Suprapubic skin (tissue), 4 donors: ENCODE data around the gene EPS15. TPM values are rescaled to one million over a fixed set of nuclear protein-coding genes. Genes with fewer than 3 reads are reported as not detected.

Experiments used
- DNase-seq, 2 donors: peaks; one replicate each; pipeline ENCODE4 v3.0.0-alpha.2; 2019; ENCODE audit warnings: low spot score in 2 of 2
- H3K27ac ChIP-seq: fragments of 200-600 bp; sonication (generic); one replicate; pipeline ENCODE4 v1.5.1; 2019
- H3K27me3 ChIP-seq: fragments of 200-600 bp; sonication (generic); one replicate; pipeline ENCODE4 v1.5.1; 2019
- H3K36me3 ChIP-seq: fragments of 200-600 bp; sonication (generic); one replicate; pipeline ENCODE4 v1.5.1; 2019
- H3K4me1 ChIP-seq: fragments of 200-600 bp; sonication (generic); one replicate; pipeline ENCODE4 v1.5.1; 2019
- H3K4me3 ChIP-seq: fragments of 200-600 bp; sonication (generic); one replicate; pipeline ENCODE4 v1.5.1; 2019; ENCODE audit warnings: mild to moderate bottlenecking
- H3K9me3 ChIP-seq: fragments of 200-600 bp; sonication (generic); one replicate; pipeline ENCODE4 v1.5.1; 2019
- EP300 ChIP-seq: sonication (generic); formaldehyde crosslinking; IDR thresholded peaks from one replicate; pipeline ENCODE4 v1.6.1; 2017; ENCODE audit warnings: antibody characterized with exemption
- POLR2A ChIP-seq, 2 donors: fragments of 450-650 bp; IDR thresholded peaks; one replicate each; pipeline ENCODE4 v1.6.1; 2017; ENCODE audit warnings: antibody characterized with exemption in 2 of 2, mild to moderate bottlenecking in 2 of 2, moderate library complexity in 2 of 2
- POLR2AphosphoS5 ChIP-seq, 3 donors: sonication (generic); formaldehyde crosslinking; IDR thresholded peaks; one replicate each; pipeline ENCODE4 v1.6.1; 2017; ENCODE audit warnings: antibody characterized with exemption in 3 of 3
- WGBS: methylation state at CpG from one replicate; pipeline ENCODE4 v1.1.5; 2018; 5-methylcytosine and 5-hydroxymethylcytosine counted together
- total RNA-seq, 4 donors: library from RNA; depleted of rRNA; stranded (reverse); fragments of >200 nt; gene quantifications; one replicate each; pipeline ENCODE4 v1.1.0, GENCODE V29; 2016
- TF ChIP-seq, protein P1 (sequence below), 2 donors: fragments of 200-600 bp in 1 of 2; fragments of 450-650 bp in 1 of 2; sonication (generic) in 1 of 2; IDR thresholded peaks; one replicate each; pipeline ENCODE4 v1.5.1; 2016 to 2019; ENCODE audit warnings: antibody characterized with exemption in 2 of 2, mild to moderate bottlenecking in 1 of 2, moderate library complexity in 1 of 2

EPS15 gene
- total RNA-seq, 4 donors from 2014 or later = 57.1 to 127 (median 81.5) TPM

DNA sequence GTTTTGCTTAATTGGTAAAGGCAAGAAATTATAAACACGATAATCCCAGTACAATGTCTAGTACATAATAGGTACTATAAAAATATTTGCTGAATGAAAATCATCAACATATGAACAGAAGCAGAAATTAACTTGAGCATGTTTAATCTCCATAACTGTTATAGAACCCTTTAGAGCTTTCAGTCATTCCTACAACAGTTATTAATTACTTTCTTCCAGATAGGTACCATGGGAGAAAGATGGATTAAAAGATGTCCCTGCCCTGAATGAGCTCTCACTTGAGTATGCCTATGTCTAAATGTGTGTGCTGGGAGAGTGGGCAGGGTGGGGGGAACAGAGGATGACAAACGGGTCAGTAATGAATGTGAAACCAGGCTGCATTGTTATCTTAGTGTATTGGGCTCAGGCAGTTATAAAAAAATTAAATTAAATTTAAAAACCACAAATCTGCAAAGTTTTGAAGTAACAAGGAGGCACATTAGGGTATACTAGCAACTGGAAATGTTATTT is 2.4 kb downstream of the EPS15 start:
- no peaks in the 10 kb centered on the region for H3K36me3 ChIP-seq
- 21% methylated on average over 2 of the region's 2 CpGs for whole genome bisulfite sequencing
- peak overlapping the region; percentile 97 for H3K27ac ChIP-seq
- peaks cover 70% of the 10 kb centered on the region for H3K4me1 ChIP-seq
- no peak for DNase-seq
- peak overlapping the region; percentile 95 for H3K4me3 ChIP-seq
- no peaks in the 10 kb centered on the region for H3K27me3 ChIP-seq
- no peaks in the 10 kb centered on the region for H3K9me3 ChIP-seq
- TF ChIP-seq POLR2AphosphoS5 (IDR thresholded peaks at IDR 0.05) (no peak), EP300 (no peak), POLR2A (IDR thresholded peaks at IDR 0.05) (no peak)
- TF ChIP-seq, protein P1, sequence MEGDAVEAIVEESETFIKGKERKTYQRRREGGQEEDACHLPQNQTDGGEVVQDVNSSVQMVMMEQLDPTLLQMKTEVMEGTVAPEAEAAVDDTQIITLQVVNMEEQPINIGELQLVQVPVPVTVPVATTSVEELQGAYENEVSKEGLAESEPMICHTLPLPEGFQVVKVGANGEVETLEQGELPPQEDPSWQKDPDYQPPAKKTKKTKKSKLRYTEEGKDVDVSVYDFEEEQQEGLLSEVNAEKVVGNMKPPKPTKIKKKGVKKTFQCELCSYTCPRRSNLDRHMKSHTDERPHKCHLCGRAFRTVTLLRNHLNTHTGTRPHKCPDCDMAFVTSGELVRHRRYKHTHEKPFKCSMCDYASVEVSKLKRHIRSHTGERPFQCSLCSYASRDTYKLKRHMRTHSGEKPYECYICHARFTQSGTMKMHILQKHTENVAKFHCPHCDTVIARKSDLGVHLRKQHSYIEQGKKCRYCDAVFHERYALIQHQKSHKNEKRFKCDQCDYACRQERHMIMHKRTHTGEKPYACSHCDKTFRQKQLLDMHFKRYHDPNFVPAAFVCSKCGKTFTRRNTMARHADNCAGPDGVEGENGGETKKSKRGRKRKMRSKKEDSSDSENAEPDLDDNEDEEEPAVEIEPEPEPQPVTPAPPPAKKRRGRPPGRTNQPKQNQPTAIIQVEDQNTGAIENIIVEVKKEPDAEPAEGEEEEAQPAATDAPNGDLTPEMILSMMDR (IDR thresholded peaks at IDR 0.05) = no peak

DNA sequence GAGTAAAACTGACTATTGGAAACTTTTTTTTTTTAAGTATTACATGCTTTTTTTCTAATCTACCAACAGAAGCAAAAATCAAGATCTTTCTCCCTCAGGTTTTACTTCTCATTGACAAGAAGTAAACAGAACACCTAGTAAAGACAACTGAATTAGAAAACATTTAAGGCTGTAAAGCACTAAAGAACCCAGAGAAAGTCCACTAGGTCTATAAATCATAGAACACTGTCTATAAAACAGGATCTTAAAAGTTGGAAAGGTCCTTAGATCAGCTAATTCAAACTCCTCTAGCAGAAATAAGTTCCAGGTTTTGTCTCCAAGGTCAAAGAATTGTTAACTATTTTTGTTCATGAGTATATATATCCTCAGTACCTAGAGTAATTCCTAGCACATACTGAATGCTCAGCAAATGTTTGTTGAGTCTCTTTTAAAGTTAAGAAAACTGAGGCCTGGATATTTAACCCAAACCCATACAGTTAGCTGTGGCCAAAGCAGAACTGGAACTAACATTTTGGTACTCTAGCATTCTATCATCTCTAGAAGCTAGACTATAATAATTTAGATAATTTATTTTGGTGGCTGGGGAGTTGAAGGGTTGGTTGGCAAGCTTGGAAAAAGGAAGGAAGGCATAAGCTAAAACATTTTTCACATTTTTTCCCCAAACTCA is 3.0 kb downstream of the EPS15 start:
- H3K27ac ChIP-seq = peak overlapping the region; percentile 97
- H3K27me3 ChIP-seq = no peaks in the 10 kb centered on the region
- peaks cover 70% of the 10 kb centered on the region for H3K4me1 ChIP-seq
- TF ChIP-seq POLR2A (IDR thresholded peaks at IDR 0.05) (no peak), EP300 (no peak), POLR2AphosphoS5 (IDR thresholded peaks at IDR 0.05) (no peak)
- TF ChIP-seq, protein P1 (IDR thresholded peaks at IDR 0.05) = no peak
- H3K9me3 ChIP-seq = no peaks in the 10 kb centered on the region
- no peak for DNase-seq
- H3K4me3 ChIP-seq = peak overlapping the region; percentile 95
- H3K36me3 ChIP-seq = no peaks in the 10 kb centered on the region

DNA sequence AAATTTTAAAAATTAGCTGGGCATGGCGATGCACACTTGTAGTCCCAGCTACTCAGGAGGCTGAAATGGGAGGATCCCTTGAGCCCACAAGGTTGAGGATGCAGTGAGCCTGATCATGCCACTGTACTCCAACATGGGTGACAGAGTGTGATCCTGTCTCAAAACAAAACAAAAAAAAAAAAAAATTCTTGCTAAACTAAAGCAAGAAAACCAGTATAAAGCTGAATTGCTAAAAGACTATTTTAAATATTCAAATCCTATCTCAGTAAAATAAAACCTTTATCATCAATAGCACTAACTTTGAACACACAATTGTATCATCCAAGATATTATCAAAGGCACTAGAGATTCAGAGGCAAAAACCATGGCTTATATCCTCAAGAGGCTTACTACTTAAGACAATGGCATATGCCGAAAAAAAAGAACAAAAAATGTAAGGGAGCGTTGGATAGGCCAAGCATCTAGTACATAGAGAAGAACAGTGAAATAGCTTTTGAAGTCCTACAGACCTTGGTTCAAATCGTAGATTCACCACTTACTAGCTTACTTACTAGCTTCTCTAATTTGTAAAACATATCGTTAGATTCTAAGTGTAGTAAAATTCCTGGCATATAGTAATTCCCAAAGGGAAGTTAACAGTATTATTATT is 3.6 kb downstream of the EPS15 start:
- Histone ChIP-seq H3K4me3 (peak overlapping the region; percentile 95), H3K4me1 (peaks cover 65% of the 10 kb centered on the region), H3K27ac (peak overlapping the region; percentile 25), H3K9me3 (no peaks in the 10 kb centered on the region), H3K27me3 (no peaks in the 10 kb centered on the region), H3K36me3 (no peaks in the 10 kb centered on the region)
- DNase-seq = no peak
- whole genome bisulfite sequencing = 66% methylated on average over 5 of the region's 5 CpGs
- TF ChIP-seq POLR2AphosphoS5 (IDR thresholded peaks at IDR 0.05) (no peak), EP300 (no peak), POLR2A (IDR thresholded peaks at IDR 0.05) (no peak)
- TF ChIP-seq, protein P1 (IDR thresholded peaks at IDR 0.05) = no peak

DNA sequence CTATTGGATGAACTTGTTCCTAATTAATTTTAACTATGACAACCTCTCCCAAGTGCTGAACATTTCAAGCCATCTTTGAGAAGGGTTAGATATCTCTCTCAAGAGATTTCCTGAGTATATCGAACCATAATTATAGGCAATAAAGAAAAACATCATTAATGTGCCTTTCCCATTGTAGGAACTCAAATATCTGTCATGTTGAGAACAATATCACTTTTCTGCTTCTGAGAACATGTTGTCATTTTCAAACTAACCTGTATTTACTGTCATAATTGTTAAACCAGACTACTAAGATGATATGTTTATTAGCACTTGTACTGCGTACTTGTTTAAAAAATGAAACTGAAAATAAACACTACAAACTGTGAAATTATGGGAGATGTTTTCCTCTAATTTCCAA is 4.3 kb downstream of the EPS15 start:
- Histone ChIP-seq H3K36me3 (no peaks in the 10 kb centered on the region), H3K27ac (peak overlapping the region; percentile 25), H3K27me3 (no peaks in the 10 kb centered on the region), H3K4me3 (peak overlapping the region; percentile 5), H3K9me3 (no peaks in the 10 kb centered on the region), H3K4me1 (peaks cover 67% of the 10 kb centered on the region)
- no peak for DNase-seq
- TF ChIP-seq POLR2A (IDR thresholded peaks at IDR 0.05) (no peak), EP300 (no peak), POLR2AphosphoS5 (IDR thresholded peaks at IDR 0.05) (no peak)
- TF ChIP-seq, protein P1 (IDR thresholded peaks at IDR 0.05) = no peak
- 10% methylated on average over 2 of the region's 2 CpGs for WGBS

DNA sequence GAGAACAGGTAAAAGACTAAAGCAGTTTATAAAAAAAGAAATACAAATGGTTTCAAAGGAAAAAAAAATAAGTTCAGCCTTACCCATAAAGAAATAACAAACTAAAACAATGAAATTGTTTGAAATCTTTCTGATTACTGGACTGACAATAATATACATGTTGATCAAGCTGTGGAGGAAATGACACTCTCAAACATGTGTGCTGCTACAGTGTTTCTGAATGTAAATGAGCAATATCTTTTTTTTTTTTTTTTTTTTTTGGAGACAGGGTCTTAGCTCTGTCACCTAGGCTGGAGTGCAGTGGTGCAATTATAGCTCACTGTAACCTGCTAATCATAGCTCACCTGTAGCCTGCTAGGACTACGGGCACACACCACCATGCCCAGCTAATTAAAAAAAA is 6.5 kb downstream of the EPS15 start:
- no peak for TF ChIP-seq POLR2AphosphoS5 (IDR thresholded peaks at IDR 0.05)
- TF ChIP-seq EP300 = no peak
- TF ChIP-seq, protein P1 (IDR thresholded peaks at IDR 0.05) = no peak
- TF ChIP-seq POLR2A (IDR thresholded peaks at IDR 0.05) = no peak
- Histone ChIP-seq H3K36me3 (no peaks in the 10 kb centered on the region), H3K27ac (no peak overlapping the region), H3K4me3 (no peak overlapping the region), H3K27me3 (no peaks in the 10 kb centered on the region), H3K4me1 (peaks cover 73% of the 10 kb centered on the region), H3K9me3 (no peaks in the 10 kb centered on the region)
- 100% methylated on average over 1 of the region's 1 CpG for WGBS
- DNase-seq = no peak
